ENCODE measurements around the gene VPS37B.

The VPS37B gene

GRCh38 chr12:122884091-122884826, 11.7 kb downstream of the VPS37B start:
- Histone ChIP-seq H2BK12ac (ENCODE audit: low read length) (no peak overlapping the region), H3K23ac (ENCODE audit: low read length) (no peak overlapping the region), H4K12ac (ENCODE audit: low read depth, low read length) (no peak overlapping the region), H2BK120ac (ENCODE audit: insufficient read depth, low read length, poor library complexity) (no peak overlapping the region), H3K79me1 (ENCODE audit: low read length) (peaks cover 16% of the 10 kb centered on the region), H4K91ac (ENCODE audit: low read depth, low read length) (no peak overlapping the region), H3K4me2 (ENCODE audit: low read length) (no peak overlapping the region), H3K27me3 (ENCODE audit: insufficient read depth, low read length) (no peaks in the 10 kb centered on the region), H3K4me3 (ENCODE audit: low read depth, low read length) (no peak overlapping the region), H3K14ac (ENCODE audit: low read length) (no peak overlapping the region), H4K8ac (ENCODE audit: low read depth, low read length) (no peak overlapping the region), H3K4me1 (ENCODE audit: control insufficient read depth in 1 of 2, insufficient read depth in 2 of 2, low read length in 2 of 2) (peaks cover 21 to 30% of the 10 kb centered on the region in 2 experiments), H2AFZ (ENCODE audit: insufficient read depth, low read length, poor library complexity) (no peak overlapping the region), H2BK5ac (ENCODE audit: low read depth, low read length, poor library complexity) (peak overlapping the region; percentile 24), H3K27ac (ENCODE audit: low read depth, low read length) (no peak overlapping the region), H3K79me2 (ENCODE audit: control insufficient read depth, insufficient read depth, low read length, poor library complexity) (peaks cover 10% of the 10 kb centered on the region), H3K36me3 (ENCODE audit: control insufficient read depth in 1 of 2, insufficient read depth in 2 of 2, low read length in 2 of 2) (peaks cover 0 to under 1% of the 10 kb centered on the region in 2 experiments), H3K4ac (ENCODE audit: low read depth, low read length) (peak overlapping the region; percentile 87), H2AK5ac (ENCODE audit: low read length) (no peak overlapping the region), H3K18ac (ENCODE audit: low read length) (no peak overlapping the region), H3K9me3 (ENCODE audit: insufficient read depth, low read depth, low read length) (no peaks in the 10 kb centered on the region), H3K9ac (ENCODE audit: low read length) (no peak overlapping the region)
- DNase-seq: no peak
- no CpG with 5 or more reads among the region's 6 CpGs for WGBS (ENCODE audit: extremely low coverage, insufficient coverage, insufficient read length)

- no peak overlapping the region for H3K14ac ChIP-seq (ENCODE audit: low read length)
- peaks cover 0 to 3% of the 10 kb centered on the region in 2 experiments for H3K36me3 ChIP-seq (ENCODE audit: control insufficient read depth in 1 of 2, insufficient read depth in 2 of 2, low read length in 2 of 2)
- H3K4me2 ChIP-seq (ENCODE audit: low read length): no peak overlapping the region
- H4K91ac ChIP-seq (ENCODE audit: low read depth, low read length): no peak overlapping the region
- H3K27ac ChIP-seq (ENCODE audit: low read depth, low read length): no peak overlapping the region
- H3K79me1 ChIP-seq (ENCODE audit: low read length): peaks cover 8% of the 10 kb centered on the region
- no peaks in the 10 kb centered on the region for H3K9me3 ChIP-seq (ENCODE audit: insufficient read depth, low read depth, low read length)
- no peak overlapping the region for H4K12ac ChIP-seq (ENCODE audit: low read depth, low read length)
- no peak overlapping the region for H2BK120ac ChIP-seq (ENCODE audit: insufficient read depth, low read length, poor library complexity)
- H2AK5ac ChIP-seq (ENCODE audit: low read length): no peak overlapping the region
- peaks cover 12% of the 10 kb centered on the region for H3K79me2 ChIP-seq (ENCODE audit: control insufficient read depth, insufficient read depth, low read length, poor library complexity)
- H3K4ac ChIP-seq (ENCODE audit: low read depth, low read length): no peak overlapping the region
- peaks cover 13 to 21% of the 10 kb centered on the region in 2 experiments for H3K4me1 ChIP-seq (ENCODE audit: control insufficient read depth in 1 of 2, insufficient read depth in 2 of 2, low read length in 2 of 2)
- no peak overlapping the region for H3K23ac ChIP-seq (ENCODE audit: low read length)
- no peaks in the 10 kb centered on the region for H3K27me3 ChIP-seq (ENCODE audit: insufficient read depth, low read length)
- no peak for DNase-seq
- no CpG with 5 or more reads among the region's 11 CpGs for WGBS (ENCODE audit: extremely low coverage, insufficient coverage, insufficient read length)
- H3K4me3 ChIP-seq (ENCODE audit: low read depth, low read length): no peak overlapping the region
- no peak overlapping the region for H2BK12ac ChIP-seq (ENCODE audit: low read length)
- no peak overlapping the region for H3K18ac ChIP-seq (ENCODE audit: low read length)
- H2AFZ ChIP-seq (ENCODE audit: insufficient read depth, low read length, poor library complexity): no peak overlapping the region
- H3K9ac ChIP-seq (ENCODE audit: low read length): no peak overlapping the region
- no peak overlapping the region for H2BK5ac ChIP-seq (ENCODE audit: low read depth, low read length, poor library complexity)
- H4K8ac ChIP-seq (ENCODE audit: low read depth, low read length): no peak overlapping the region
Measured at GRCh38 chr12:122882908-122883558, 12.9 kb downstream of the VPS37B start.

- no peak overlapping the region for H2BK120ac ChIP-seq (ENCODE audit: insufficient read depth, low read length, poor library complexity)
- no peak overlapping the region for H4K12ac ChIP-seq (ENCODE audit: low read depth, low read length)
- peaks cover 0 to 3% of the 10 kb centered on the region in 2 experiments for H3K36me3 ChIP-seq (ENCODE audit: control insufficient read depth in 1 of 2, insufficient read depth in 2 of 2, low read length in 2 of 2)
- H3K4me3 ChIP-seq (ENCODE audit: low read depth, low read length): no peak overlapping the region
- H3K23ac ChIP-seq (ENCODE audit: low read length): no peak overlapping the region
- H2BK12ac ChIP-seq (ENCODE audit: low read length): no peak overlapping the region
- H3K14ac ChIP-seq (ENCODE audit: low read length): no peak overlapping the region
- H3K9ac ChIP-seq (ENCODE audit: low read length): no peak overlapping the region
- H3K4me2 ChIP-seq (ENCODE audit: low read length): no peak overlapping the region
- no peaks in the 10 kb centered on the region for H3K27me3 ChIP-seq (ENCODE audit: insufficient read depth, low read length)
- no peak overlapping the region for H2AK5ac ChIP-seq (ENCODE audit: low read length)
- H3K4me1 ChIP-seq (ENCODE audit: control insufficient read depth in 1 of 2, insufficient read depth in 2 of 2, low read length in 2 of 2): peaks cover 0 to 7% of the 10 kb centered on the region in 2 experiments
- no peak overlapping the region for H4K91ac ChIP-seq (ENCODE audit: low read depth, low read length)
- no peaks in the 10 kb centered on the region for H3K79me1 ChIP-seq (ENCODE audit: low read length)
- no peak overlapping the region for H2AFZ ChIP-seq (ENCODE audit: insufficient read depth, low read length, poor library complexity)
- DNase-seq: peak; percentile 23 to 42
- no peak overlapping the region for H4K8ac ChIP-seq (ENCODE audit: low read depth, low read length)
- no peak overlapping the region for H3K4ac ChIP-seq (ENCODE audit: low read depth, low read length)
- no peak overlapping the region for H2BK5ac ChIP-seq (ENCODE audit: low read depth, low read length, poor library complexity)
- peaks cover 5% of the 10 kb centered on the region for H3K79me2 ChIP-seq (ENCODE audit: control insufficient read depth, insufficient read depth, low read length, poor library complexity)
- H3K18ac ChIP-seq (ENCODE audit: low read length): no peak overlapping the region
- H3K27ac ChIP-seq (ENCODE audit: low read depth, low read length): no peak overlapping the region
- WGBS (ENCODE audit: extremely low coverage, insufficient coverage, insufficient read length): no CpG with 5 or more reads among the region's 8 CpGs
- no peaks in the 10 kb centered on the region for H3K9me3 ChIP-seq (ENCODE audit: insufficient read depth, low read depth, low read length)
Measured at GRCh38 chr12:122880668-122881067, 15.3 kb downstream of the VPS37B start.

GRCh38 chr12:122880155-122880667, 15.7 kb downstream of the VPS37B start:
- Histone ChIP-seq H3K18ac (ENCODE audit: low read length) (no peak overlapping the region), H3K79me1 (ENCODE audit: low read length) (no peaks in the 10 kb centered on the region), H2BK5ac (ENCODE audit: low read depth, low read length, poor library complexity) (no peak overlapping the region), H3K27me3 (ENCODE audit: insufficient read depth, low read length) (no peaks in the 10 kb centered on the region), H3K4me3 (ENCODE audit: low read depth, low read length) (no peak overlapping the region), H3K4ac (ENCODE audit: low read depth, low read length) (peak overlapping the region; percentile 68), H4K8ac (ENCODE audit: low read depth, low read length) (no peak overlapping the region), H4K12ac (ENCODE audit: low read depth, low read length) (no peak overlapping the region), H2BK12ac (ENCODE audit: low read length) (no peak overlapping the region), H2AFZ (ENCODE audit: insufficient read depth, low read length, poor library complexity) (no peak overlapping the region), H3K14ac (ENCODE audit: low read length) (no peak overlapping the region), H3K36me3 (ENCODE audit: control insufficient read depth in 1 of 2, insufficient read depth in 2 of 2, low read length in 2 of 2) (peaks cover 0 to 3% of the 10 kb centered on the region in 2 experiments), H3K9ac (ENCODE audit: low read length) (no peak overlapping the region), H3K79me2 (ENCODE audit: control insufficient read depth, insufficient read depth, low read length, poor library complexity) (peaks cover 5% of the 10 kb centered on the region), H3K4me2 (ENCODE audit: low read length) (no peak overlapping the region), H3K27ac (ENCODE audit: low read depth, low read length) (no peak overlapping the region), H2AK5ac (ENCODE audit: low read length) (no peak overlapping the region), H3K23ac (ENCODE audit: low read length) (no peak overlapping the region), H4K91ac (ENCODE audit: low read depth, low read length) (no peak overlapping the region), H2BK120ac (ENCODE audit: insufficient read depth, low read length, poor library complexity) (no peak overlapping the region), H3K4me1 (ENCODE audit: control insufficient read depth in 1 of 2, insufficient read depth in 2 of 2, low read length in 2 of 2) (peaks cover 0 to 9% of the 10 kb centered on the region in 2 experiments), H3K9me3 (ENCODE audit: insufficient read depth, low read depth, low read length) (no peaks in the 10 kb centered on the region)
- no CpG with 5 or more reads among the region's 10 CpGs for WGBS (ENCODE audit: extremely low coverage, insufficient coverage, insufficient read length)
- peak in 1 of 2 donors; percentile 43 for DNase-seq
